HepG2 (cell line): ENCODE data around the gene RNF149. TPM values are rescaled to one million over a fixed set of nuclear protein-coding genes. Genes with fewer than 3 reads are reported as not detected.
A peak's percentile ranks its signal among the peaks of the same experiment; 100 is the strongest.

ENCODE experiments used
- CC2D1A ChIP-seq: sonication (generic); formaldehyde crosslinking; IDR thresholded peaks from 2 replicates; pipeline ENCODE4 v1.8.1; 2023; ENCODE audit warnings: mild to moderate bottlenecking, missing genetic modification reagents
- CREM ChIP-seq, 2 experiments: sonication (generic) in 1 of 2; formaldehyde crosslinking in 1 of 2; IDR thresholded peaks; 2 replicates each; pipeline versions ENCODE4 v1.4.0 to v1.6.1; 2016 to 2020; ENCODE audit warnings: antibody characterized with exemption in 1 of 2, mild to moderate bottlenecking in 1 of 2, missing genetic modification reagents in 1 of 2
- GABPB1 ChIP-seq: IDR thresholded peaks from 2 replicates; pipeline ENCODE4 v1.6.1; 2016; ENCODE audit warnings: mild to moderate bottlenecking, missing genetic modification reagents, moderate library complexity, missing compliant biosample characterization
- GTF3A ChIP-seq: sonication (generic); formaldehyde crosslinking; conservative IDR thresholded peaks from 2 replicates; pipeline ENCODE4 v1.4.0; 2020; ENCODE audit warnings: mild to moderate bottlenecking, missing genetic modification reagents
- KAT2B ChIP-seq: fragments of 150-350 bp; IDR thresholded peaks from 2 replicates; pipeline ENCODE4 v1.6.1; 2014; ENCODE audit warnings: low read depth, low read length, borderline replicate concordance
- NFYC ChIP-seq: IDR thresholded peaks from 2 replicates; pipeline ENCODE4 v1.6.1; 2016; ENCODE audit warnings: missing genetic modification reagents, missing compliant biosample characterization
- RBM39 ChIP-seq: fragments of 200-400 bp; formaldehyde crosslinking; IDR thresholded peaks from one replicate; pipeline ENCODE4 v1.6.1; 2018; ENCODE audit warnings: antibody characterized with exemption, mild to moderate bottlenecking, low read depth, low read length; ENCODE audit not compliant: poor library complexity, severe bottlenecking
- SIX4 ChIP-seq: sonication (generic); formaldehyde crosslinking; IDR thresholded peaks from 2 replicates; pipeline ENCODE4 v1.4.0; 2020; ENCODE audit warnings: missing genetic modification reagents
- SSRP1 ChIP-seq: IDR thresholded peaks from 2 replicates; pipeline ENCODE4 v1.6.1; 2016; ENCODE audit warnings: control low read depth
- ZBTB43 ChIP-seq: sonication (generic); formaldehyde crosslinking; conservative IDR thresholded peaks from 2 replicates; pipeline ENCODE4 v1.4.0; 2020; ENCODE audit warnings: missing genetic modification reagents
- ZBTB7A ChIP-seq: sonication (generic); formaldehyde crosslinking; IDR thresholded peaks from 2 replicates; pipeline ENCODE4 v1.8.0; 2022; ENCODE audit warnings: mild to moderate bottlenecking, missing genetic modification reagents
- ZNF34 ChIP-seq: sonication (generic); formaldehyde crosslinking; IDR thresholded peaks from 2 replicates; pipeline ENCODE4 v1.4.0; 2020; ENCODE audit warnings: mild to moderate bottlenecking, missing genetic modification reagents, borderline replicate concordance
- ZNF451 ChIP-seq: sonication (generic); formaldehyde crosslinking; IDR thresholded peaks from 2 replicates; pipeline ENCODE4 v1.5.0; 2020; ENCODE audit warnings: mild to moderate bottlenecking, missing genetic modification reagents
- ZNF501 ChIP-seq: sonication (generic); formaldehyde crosslinking; IDR thresholded peaks from 2 replicates; pipeline ENCODE4 v1.5.1; 2020; ENCODE audit warnings: mild to moderate bottlenecking, moderate library complexity, missing genetic modification reagents
- ZNF598 ChIP-seq: sonication (generic); formaldehyde crosslinking; IDR thresholded peaks from 2 replicates; pipeline ENCODE4 v1.5.1; 2020; ENCODE audit warnings: mild to moderate bottlenecking, missing genetic modification reagents, borderline replicate concordance
- ZNF737 ChIP-seq: sonication (generic); formaldehyde crosslinking; IDR thresholded peaks from 2 replicates; pipeline ENCODE4 v1.5.0; 2020; ENCODE audit warnings: missing genetic modification reagents, mild to moderate bottlenecking, borderline replicate concordance
- ZNF766 ChIP-seq: sonication (generic); formaldehyde crosslinking; IDR thresholded peaks from 2 replicates; pipeline ENCODE4 v1.5.0; 2020; ENCODE audit warnings: missing genetic modification reagents, borderline replicate concordance
- ZNF780A ChIP-seq: sonication (generic); formaldehyde crosslinking; IDR thresholded peaks from 2 replicates; pipeline ENCODE4 v1.8.0; 2022; ENCODE audit warnings: mild to moderate bottlenecking, missing genetic modification reagents, moderate library complexity
- ZSCAN29 ChIP-seq: sonication (generic); formaldehyde crosslinking; conservative IDR thresholded peaks from 2 replicates; pipeline ENCODE4 v1.4.0; 2020; ENCODE audit warnings: mild to moderate bottlenecking, missing genetic modification reagents
- polyA plus RNA-seq, 8 experiments: library from polyadenylated mRNA; depleted of rRNA in 3 of 8; stranded (reverse) in 7 of 8; unstranded in 1 of 8; fragments of >200 nt; fragmentation: Illumina TruSeq in 4 of 8; extraction: Trizol in 4 of 8; gene quantifications; 2 replicates each; pipeline versions ENCODE4 v1.2.1 to v1.2.3, GENCODE V29; 2011 to 2016; ENCODE audit warnings: low read depth in 4 of 8, missing spikeins in 1 of 8, mixed read lengths in 1 of 8; ENCODE audit not compliant: insufficient read depth in 1 of 8
- total RNA-seq, 5 experiments: library from RNA; depleted of rRNA; stranded (reverse); fragments of >200 nt; fragmentation: Illumina TruSeq; extraction: Trizol; gene quantifications; 2 replicates each; pipeline ENCODE4 v1.2.3, GENCODE V29; 2016; ENCODE audit warnings: low read depth in 1 of 5
- TF ChIP-seq, protein P1 (sequence below): sonication (generic); formaldehyde crosslinking; IDR thresholded peaks from 2 replicates; pipeline ENCODE4 v1.4.0; 2020; ENCODE audit warnings: mild to moderate bottlenecking, low read depth, missing genetic modification reagents
- TF ChIP-seq, protein P2 (sequence below): sonication (generic); formaldehyde crosslinking; IDR thresholded peaks from 2 replicates; pipeline ENCODE4 v1.5.0; 2020; ENCODE audit warnings: mild to moderate bottlenecking, missing genetic modification reagents, borderline replicate concordance
- TF ChIP-seq, protein P3 (sequence below): sonication (generic); formaldehyde crosslinking; IDR thresholded peaks from 2 replicates; pipeline ENCODE4 v1.4.0; 2020; ENCODE audit warnings: missing genetic modification reagents
- TF ChIP-seq, protein P4 (sequence below): sonication (generic); formaldehyde crosslinking; IDR thresholded peaks from 2 replicates; pipeline ENCODE4 v1.4.0; 2020; ENCODE audit warnings: missing genetic modification reagents

The RNF149 gene
- total and polyA plus RNA-seq, 2 of the 13 experiments (the other 11 are each of a cell fraction or from before 2014, with no cell fraction given) = 87.6 to 109 TPM

DNA sequence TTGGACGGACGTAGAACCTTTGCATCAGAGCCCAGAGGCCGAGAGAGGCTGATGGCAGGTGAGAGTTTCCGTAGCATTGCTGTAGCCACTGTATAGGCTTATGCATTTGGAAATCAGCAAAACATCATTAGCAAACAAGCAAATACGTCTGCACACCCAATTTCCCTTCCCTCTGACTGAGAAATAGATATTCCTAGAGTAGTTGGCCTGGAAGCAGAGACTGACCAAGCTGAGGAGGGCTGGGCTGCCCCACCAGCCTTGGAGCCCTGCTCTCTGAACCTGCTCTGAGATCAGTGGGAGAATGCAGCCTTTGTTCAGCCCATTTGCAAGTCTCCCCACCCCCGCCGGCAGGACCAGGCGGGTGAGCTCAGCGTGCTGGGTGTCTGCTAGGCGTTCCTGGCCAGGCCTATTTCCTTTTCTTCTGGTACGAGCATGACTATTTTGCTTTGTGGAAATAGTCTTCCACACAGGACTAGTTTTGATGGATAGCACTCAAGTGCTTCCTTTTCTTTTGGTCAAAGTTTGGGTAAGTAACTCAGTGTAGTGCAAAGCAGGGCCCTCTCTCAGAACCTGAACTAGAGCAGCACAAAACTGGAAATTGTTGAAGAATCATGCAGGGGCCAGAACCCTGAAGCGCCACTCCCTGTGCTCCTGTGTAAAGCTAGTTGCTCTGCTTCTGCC is 21.9 kb upstream of the RNF149 start (continued):
- TF ChIP-seq, protein P1, sequence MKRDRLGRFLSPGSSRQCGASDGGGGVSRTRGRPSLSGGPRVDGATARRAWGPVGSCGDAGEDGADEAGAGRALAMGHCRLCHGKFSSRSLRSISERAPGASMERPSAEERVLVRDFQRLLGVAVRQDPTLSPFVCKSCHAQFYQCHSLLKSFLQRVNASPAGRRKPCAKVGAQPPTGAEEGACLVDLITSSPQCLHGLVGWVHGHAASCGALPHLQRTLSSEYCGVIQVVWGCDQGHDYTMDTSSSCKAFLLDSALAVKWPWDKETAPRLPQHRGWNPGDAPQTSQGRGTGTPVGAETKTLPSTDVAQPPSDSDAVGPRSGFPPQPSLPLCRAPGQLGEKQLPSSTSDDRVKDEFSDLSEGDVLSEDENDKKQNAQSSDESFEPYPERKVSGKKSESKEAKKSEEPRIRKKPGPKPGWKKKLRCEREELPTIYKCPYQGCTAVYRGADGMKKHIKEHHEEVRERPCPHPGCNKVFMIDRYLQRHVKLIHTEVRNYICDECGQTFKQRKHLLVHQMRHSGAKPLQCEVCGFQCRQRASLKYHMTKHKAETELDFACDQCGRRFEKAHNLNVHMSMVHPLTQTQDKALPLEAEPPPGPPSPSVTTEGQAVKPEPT = peak; percentile 63; the same call in 1 of the 2 replicates
- TF ChIP-seq RBM39 (no peak), CREM (IDR thresholded peaks at IDR 0.05) (peak; percentile 60; the same call in 1 of the 2 replicates), CREM (CRISPR knock-in tag; IDR thresholded peaks at IDR 0.05) (no peak), ZNF737 (no peak), NFYC (CRISPR knock-in tag) (no peak; the same call in 1 of the 2 replicates), ZNF501 (peak; percentile 94), ZNF34 (CRISPR knock-in tag) (no peak), GABPB1 (peak; percentile 50; the same call in 1 of the 2 replicates), ZNF766 (CRISPR knock-in tag) (no peak), ZNF780A (CRISPR knock-in tag) (no peak; the same call in 1 of the 2 replicates), ZNF451 (CRISPR knock-in tag) (peak; percentile 79; the same call in 1 of the 2 replicates), ZSCAN29 (peak; percentile 48; the same call in 1 of the 2 replicates), ZNF598 (CRISPR knock-in tag) (no peak), GTF3A (0 out of 2 replicates have a peak, but pooled peaks have one; percentile 77), KAT2B (no peak), SSRP1 (no peak), SIX4 (CRISPR knock-in tag) (no peak; the same call in 1 of the 2 replicates), ZBTB43 (CRISPR knock-in tag) (no peak), CC2D1A (CRISPR knock-in tag) (no peak; the same call in 1 of the 2 replicates), ZBTB7A (no peak)
- TF ChIP-seq, protein P2, sequence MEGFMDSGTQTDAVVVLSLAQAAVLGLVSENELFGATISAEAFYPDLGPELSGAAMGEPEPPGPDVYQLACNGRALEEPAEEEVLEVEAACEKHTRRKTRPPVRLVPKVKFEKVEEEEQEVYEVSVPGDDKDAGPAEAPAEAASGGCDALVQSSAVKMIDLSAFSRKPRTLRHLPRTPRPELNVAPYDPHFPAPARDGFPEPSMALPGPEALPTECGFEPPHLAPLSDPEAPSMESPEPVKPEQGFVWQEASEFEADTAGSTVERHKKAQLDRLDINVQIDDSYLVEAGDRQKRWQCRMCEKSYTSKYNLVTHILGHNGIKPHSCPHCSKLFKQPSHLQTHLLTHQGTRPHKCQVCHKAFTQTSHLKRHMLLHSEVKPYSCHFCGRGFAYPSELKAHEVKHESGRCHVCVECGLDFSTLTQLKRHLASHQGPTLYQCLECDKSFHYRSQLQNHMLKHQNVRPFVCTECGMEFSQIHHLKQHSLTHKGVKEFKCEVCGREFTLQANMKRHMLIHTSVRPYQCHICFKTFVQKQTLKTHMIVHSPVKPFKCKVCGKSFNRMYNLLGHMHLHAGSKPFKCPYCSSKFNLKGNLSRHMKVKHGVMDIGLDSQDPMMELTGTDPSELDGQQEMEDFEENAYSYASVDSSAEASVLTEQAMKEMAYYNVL (CRISPR knock-in tag) = no peak; the same call in 1 of the 2 replicates
- TF ChIP-seq, protein P3, sequence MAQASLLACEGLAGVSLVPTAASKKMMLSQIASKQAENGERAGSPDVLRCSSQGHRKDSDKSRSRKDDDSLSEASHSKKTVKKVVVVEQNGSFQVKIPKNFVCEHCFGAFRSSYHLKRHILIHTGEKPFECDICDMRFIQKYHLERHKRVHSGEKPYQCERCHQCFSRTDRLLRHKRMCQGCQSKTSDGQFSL = no peak
- TF ChIP-seq, protein P4, sequence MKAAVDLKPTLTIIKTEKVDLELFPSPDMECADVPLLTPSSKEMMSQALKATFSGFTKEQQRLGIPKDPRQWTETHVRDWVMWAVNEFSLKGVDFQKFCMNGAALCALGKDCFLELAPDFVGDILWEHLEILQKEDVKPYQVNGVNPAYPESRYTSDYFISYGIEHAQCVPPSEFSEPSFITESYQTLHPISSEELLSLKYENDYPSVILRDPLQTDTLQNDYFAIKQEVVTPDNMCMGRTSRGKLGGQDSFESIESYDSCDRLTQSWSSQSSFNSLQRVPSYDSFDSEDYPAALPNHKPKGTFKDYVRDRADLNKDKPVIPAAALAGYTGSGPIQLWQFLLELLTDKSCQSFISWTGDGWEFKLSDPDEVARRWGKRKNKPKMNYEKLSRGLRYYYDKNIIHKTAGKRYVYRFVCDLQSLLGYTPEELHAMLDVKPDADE (CRISPR knock-in tag) = no peak
